B cell (primary cell): ENCODE measurements around the gene CAMTA1. TPM values are rescaled to one million over a fixed set of nuclear protein-coding genes. Genes with fewer than 3 reads are reported as not detected.

ENCODE experiments used
- ATAC-seq: fragments of 200-7000 bp; cut with Tn5 transposase; one replicate; pipeline ENCODE4 v1.10.0; 2021; ENCODE audit warnings: low read depth, mild to moderate bottlenecking, moderate number of reproducible peaks, moderate library complexity
- CTCF ChIA-PET: fragments of 350-600 bp; sonication (Branson Sonifier 250); formaldehyde crosslinking; loops from one replicate; lab custom pipeline; 2021; ENCODE audit warnings: antibody characterized with exemption, inconsistent platforms; lab: Charles Lee
- POLR2A ChIA-PET: fragments of 350-600 bp; sonication (Branson Sonifier 250); formaldehyde crosslinking; loops from one replicate; lab custom pipeline; 2021; ENCODE audit warnings: antibody characterized with exemption; lab: Charles Lee
- DNase-seq: peaks from one replicate; pipeline ENCODE4 v3.0.0; 2013
- H2AFZ ChIP-seq: 2 replicates; pipeline ENCODE4 v1.6.1; 2012; ENCODE audit warnings: mild to moderate bottlenecking, low read depth, low read length; ENCODE audit not compliant: insufficient read depth, poor library complexity, severe bottlenecking
- H3K27ac ChIP-seq, 2 donors: 1 replicate in 1 of 2; 2 replicates in 1 of 2; pipeline ENCODE4 v1.5.1; 2012 to 2013; ENCODE audit warnings: low read length in 2 of 2, mild to moderate bottlenecking in 2 of 2, moderate library complexity in 1 of 2
- H3K27me3 ChIP-seq, 4 experiments: fragments of 200-600 bp in 1 of 4; sonication (generic) in 1 of 4; replicated peaks in 1 of 4; 1 replicate in 2 of 4; 2 replicates in 2 of 4; pipeline versions ENCODE4 v1.6.1 to v1.7.0; 2013 to 2016; ENCODE audit warnings: low read length in 3 of 4, mild to moderate bottlenecking in 2 of 4, mixed read lengths in 1 of 4, moderate library complexity in 1 of 4; ENCODE audit not compliant: insufficient read depth in 4 of 4, control insufficient read depth in 3 of 4; ENCODE audit errors: control extremely low read depth in 1 of 4
- H3K36me3 ChIP-seq, 2 experiments: replicated peaks in 1 of 2; 1 replicate in 1 of 2; 2 replicates in 1 of 2; pipeline versions ENCODE4 v1.6.1 to v1.7.1; 2013; ENCODE audit warnings: low read length in 1 of 2; ENCODE audit not compliant: insufficient read depth in 2 of 2, control insufficient read depth in 1 of 2; ENCODE audit errors: control extremely low read depth in 1 of 2, extremely low read depth in 1 of 2
- H3K4me1 ChIP-seq, 2 donors: fragments of 200-600 bp in 1 of 2; sonication (generic) in 1 of 2; 1 replicate in 1 of 2; 2 replicates in 1 of 2; pipeline versions ENCODE4 v1.5.1 to v1.6.1; 2013 to 2017; ENCODE audit warnings: low read length in 2 of 2; ENCODE audit not compliant: control insufficient read depth in 2 of 2, insufficient read depth in 2 of 2
- H3K4me2 ChIP-seq: replicated peaks from 2 replicates; pipeline ENCODE3; 2012; ENCODE audit warnings: mild to moderate bottlenecking, low read depth, low read length; ENCODE audit not compliant: poor library complexity, severe bottlenecking
- H3K4me3 ChIP-seq, 5 experiments: fragments of 200-600 bp in 1 of 5; sonication (generic) in 1 of 5; 1 replicate in 3 of 5; 2 replicates in 2 of 5; pipeline versions ENCODE4 v1.5.1 to v1.7.0; 2011 to 2016; ENCODE audit warnings: low read length in 4 of 5, mild to moderate bottlenecking in 4 of 5, low read depth in 2 of 5, control low read depth in 1 of 5, moderate library complexity in 1 of 5; ENCODE audit not compliant: insufficient read depth in 1 of 5; ENCODE audit errors: control extremely low read depth in 1 of 5, extremely low read depth in 1 of 5
- H3K79me2 ChIP-seq: fragments of 200-600 bp; sonication (generic); one replicate; pipeline ENCODE4 v1.6.0; 2016; ENCODE audit warnings: low read length; ENCODE audit not compliant: control insufficient read depth, insufficient read depth
- H3K9ac ChIP-seq: fragments of 200-600 bp; sonication (generic); 2 replicates; pipeline ENCODE4 v1.6.1; 2017; ENCODE audit warnings: mild to moderate bottlenecking, low read length, moderate library complexity
- H3K9me3 ChIP-seq, 3 donors: one replicate each; pipeline versions ENCODE4 v1.6.1 to v1.7.1; 2013; ENCODE audit warnings: low read length in 2 of 3; ENCODE audit not compliant: control insufficient read depth in 2 of 3, insufficient read depth in 1 of 3; ENCODE audit errors: control extremely low read depth in 1 of 3
- H4K20me1 ChIP-seq: 2 replicates; pipeline ENCODE4 v1.6.0; 2012; ENCODE audit warnings: mild to moderate bottlenecking, low read length; ENCODE audit not compliant: insufficient read depth, control insufficient read depth, poor library complexity, severe bottlenecking
- H3K27ac Mint-ChIP-seq: one replicate; pipeline ENCODE4 v1.8.0; 2021; ENCODE audit warnings: mixed read lengths
- H3K27me3 Mint-ChIP-seq: one replicate; pipeline ENCODE4 v1.8.0; 2021; ENCODE audit warnings: mixed read lengths
- H3K4me1 Mint-ChIP-seq: one replicate; pipeline ENCODE4 v1.8.0; 2021; ENCODE audit warnings: mixed read lengths
- H3K4me3 Mint-ChIP-seq: one replicate; pipeline ENCODE4 v1.8.0; 2021; ENCODE audit warnings: mixed read lengths
- H3K9me3 Mint-ChIP-seq: one replicate; pipeline ENCODE4 v1.8.0; 2022; ENCODE audit warnings: mixed read lengths; ENCODE audit not compliant: insufficient read depth
- EZH2 ChIP-seq: IDR thresholded peaks from 2 replicates; pipeline ENCODE4 v1.6.1; 2012; ENCODE audit warnings: borderline replicate concordance, low read depth, mild to moderate bottlenecking, moderate library complexity, low read length; ENCODE audit not compliant: insufficient read depth, poor library complexity, severe bottlenecking
- WGBS: methylation state at CpG from one replicate; pipeline ENCODE4 v1.1.5; 2013; ENCODE audit warnings: missing lambda C conversion rate; ENCODE audit not compliant: insufficient coverage; 5-methylcytosine and 5-hydroxymethylcytosine counted together
- intact Hi-C: fragments of 100-400 bp; cut with micrococcal nuclease; formaldehyde crosslinking; loops from one replicate; pipeline ENCODE4 v1.10.0; 2022
- polyA plus RNA-seq: library from polyadenylated mRNA; depleted of rRNA; stranded (reverse); fragments of >200 nt; gene quantifications from 2 replicates; pipeline ENCODE4 v1.2.3, GENCODE V29; 2012
- total RNA-seq, 2 donors: library from RNA; stranded (reverse); fragments of 120-200 nt in 1 of 2; gene quantifications; 1 replicate in 1 of 2; 2 replicates in 1 of 2; pipeline versions ENCODE4 v1.2.3 to v1.2.4, GENCODE V29; 2013 to 2022
- TF ChIP-seq, protein P1 (sequence below): fragments of 200-600 bp; IDR thresholded peaks from one replicate; pipeline ENCODE4 v1.8.0; 2022; ENCODE audit warnings: antibody characterized with exemption, mild to moderate bottlenecking

Gene CAMTA1
- total and polyA plus RNA-seq, 2 donors (not counting 1 experiment from before 2014, with no cell fraction given), result 42.2 to 45.7 TPM

GRCh38 chr1:6985549-6986276 is 200.5 kb downstream of the CAMTA1 start:
- Histone ChIP-seq H4K20me1 (no peaks in the 10 kb centered on the region), H3K4me2 (no peak overlapping the region), H3K27me3 (peaks cover 0 to 2% (median 0%) of the 10 kb centered on the region in 4 experiments), H3K4me3 (no peak overlapping the region), H3K79me2 (no peaks in the 10 kb centered on the region), H3K9me3 (peaks cover 0 to 10% (median 0%) of the 10 kb centered on the region in 3 donors), H3K36me3 (no peaks in the 10 kb centered on the region), H3K27ac (no peak overlapping the region), H3K9ac (no peak overlapping the region), H2AFZ (no peak overlapping the region), H3K4me1 (no peaks in the 10 kb centered on the region)
- Mint-ChIP-seq H3K27me3 (peaks cover 7% of the 10 kb centered on the region), H3K4me1 (no peaks in the 10 kb centered on the region), H3K4me3 (no peak overlapping the region), H3K27ac (no peak overlapping the region), H3K9me3 (peaks cover 3% of the 10 kb centered on the region)
- intact Hi-C loops, result no loop called here
- WGBS, result 78% methylated on average over 9 of the region's 17 CpGs
- ChIA-PET CTCF (no interaction called here), POLR2A (no interaction called here)
- DNase-seq (no peak), ATAC-seq (no peak)
- TF ChIP-seq EZH2, result no peak
- TF ChIP-seq, protein P1, sequence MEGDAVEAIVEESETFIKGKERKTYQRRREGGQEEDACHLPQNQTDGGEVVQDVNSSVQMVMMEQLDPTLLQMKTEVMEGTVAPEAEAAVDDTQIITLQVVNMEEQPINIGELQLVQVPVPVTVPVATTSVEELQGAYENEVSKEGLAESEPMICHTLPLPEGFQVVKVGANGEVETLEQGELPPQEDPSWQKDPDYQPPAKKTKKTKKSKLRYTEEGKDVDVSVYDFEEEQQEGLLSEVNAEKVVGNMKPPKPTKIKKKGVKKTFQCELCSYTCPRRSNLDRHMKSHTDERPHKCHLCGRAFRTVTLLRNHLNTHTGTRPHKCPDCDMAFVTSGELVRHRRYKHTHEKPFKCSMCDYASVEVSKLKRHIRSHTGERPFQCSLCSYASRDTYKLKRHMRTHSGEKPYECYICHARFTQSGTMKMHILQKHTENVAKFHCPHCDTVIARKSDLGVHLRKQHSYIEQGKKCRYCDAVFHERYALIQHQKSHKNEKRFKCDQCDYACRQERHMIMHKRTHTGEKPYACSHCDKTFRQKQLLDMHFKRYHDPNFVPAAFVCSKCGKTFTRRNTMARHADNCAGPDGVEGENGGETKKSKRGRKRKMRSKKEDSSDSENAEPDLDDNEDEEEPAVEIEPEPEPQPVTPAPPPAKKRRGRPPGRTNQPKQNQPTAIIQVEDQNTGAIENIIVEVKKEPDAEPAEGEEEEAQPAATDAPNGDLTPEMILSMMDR, result no peak

DNA sequence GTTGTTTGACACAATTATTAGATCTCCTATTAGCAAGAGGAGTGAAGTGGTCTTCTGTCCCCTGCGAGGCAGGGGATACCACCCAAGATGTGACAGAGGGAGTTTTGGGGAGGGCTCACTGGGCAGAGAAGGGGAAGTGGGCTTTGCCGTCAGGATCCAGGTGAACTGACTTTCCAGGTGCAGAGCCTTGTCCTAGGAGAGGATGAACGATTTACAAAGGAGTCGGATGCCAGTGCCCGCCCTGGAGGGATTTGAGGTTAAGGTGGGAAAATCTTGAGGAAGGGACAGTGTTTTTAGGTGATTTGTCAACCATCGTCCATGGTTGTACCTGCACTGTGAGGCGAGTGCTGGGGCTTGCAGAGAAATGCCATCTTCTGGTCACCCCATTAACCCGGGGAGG is 201.0 kb downstream of the CAMTA1 start:
- Mint-ChIP-seq H3K27me3 (peaks cover 7% of the 10 kb centered on the region), H3K9me3 (peaks cover 1% of the 10 kb centered on the region), H3K27ac (no peak overlapping the region), H3K4me3 (no peak overlapping the region), H3K4me1 (no peaks in the 10 kb centered on the region)
- POLR2A ChIA-PET, result no interaction called here
- Histone ChIP-seq H2AFZ (no peak overlapping the region), H3K4me3 (no peak overlapping the region), H3K27ac (no peak overlapping the region), H3K9me3 (peaks cover 0 to 10% (median 0%) of the 10 kb centered on the region in 3 donors), H3K79me2 (no peaks in the 10 kb centered on the region), H3K4me1 (no peaks in the 10 kb centered on the region), H3K4me2 (no peak overlapping the region), H3K9ac (no peak overlapping the region), H4K20me1 (no peaks in the 10 kb centered on the region), H3K36me3 (no peaks in the 10 kb centered on the region), H3K27me3 (peaks cover 0 to 2% (median 0%) of the 10 kb centered on the region in 4 experiments)
- DNase-seq, result no peak
- TF ChIP-seq, protein P1, result no peak
- no peak for TF ChIP-seq EZH2
- WGBS, result 90% methylated on average over 8 of the region's 8 CpGs
- CTCF ChIA-PET, result no interaction called here
- no peak for ATAC-seq
- intact Hi-C loops, result no loop called here
